Measurements from ENCODE around the gene GRIN2D.

The GRIN2D gene

GRCh38 chr19:48396016-48396823 lies 2.8 kb downstream of the GRIN2D start:
- no peaks in the 10 kb centered on the region for H3K9me3 ChIP-seq (ENCODE audit: control insufficient read depth, low read length)
- no peak overlapping the region for H3K27ac ChIP-seq (ENCODE audit: insufficient read depth, low read length, poor library complexity, severe bottlenecking)
- no peak overlapping the region for H3K4me3 ChIP-seq (ENCODE audit: insufficient read depth, low read depth, low read length, poor library complexity, severe bottlenecking)
- H3K27me3 ChIP-seq (replicated peaks; ENCODE audit: control insufficient read depth, insufficient read depth, low read length, poor library complexity, severe bottlenecking) = peaks cover 29% of the 10 kb centered on the region
- no peaks in the 10 kb centered on the region for H3K36me3 ChIP-seq (ENCODE audit: control insufficient read depth, insufficient read depth, low read length)
- no peak for DNase-seq
- peaks cover 41% of the 10 kb centered on the region for H3K4me1 ChIP-seq (ENCODE audit: control insufficient read depth, insufficient read depth, low read length, poor library complexity, severe bottlenecking)

DNA sequence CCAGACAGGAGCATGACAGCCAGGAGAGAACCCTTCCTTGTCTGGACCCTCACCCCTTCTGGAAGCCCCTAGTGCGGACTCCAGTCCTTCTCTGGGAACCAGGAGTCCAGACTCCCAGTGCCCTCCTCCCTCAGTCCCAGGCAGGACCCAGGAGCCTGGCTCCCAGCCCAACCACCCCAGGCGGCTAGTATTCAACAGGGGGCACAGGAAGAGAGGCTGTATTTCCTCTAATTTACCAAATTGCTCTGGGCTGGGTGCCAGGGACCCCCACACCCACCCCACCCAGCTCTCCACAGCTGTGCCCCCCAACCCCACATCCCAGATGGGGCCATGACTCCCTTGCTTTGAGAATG lies 3.3 kb downstream of the GRIN2D start:
- Histone ChIP-seq H3K9me3 (ENCODE audit: control insufficient read depth, low read length) (no peaks in the 10 kb centered on the region), H3K27ac (ENCODE audit: insufficient read depth, low read length, poor library complexity, severe bottlenecking) (no peak overlapping the region), H3K27me3 (replicated peaks; ENCODE audit: control insufficient read depth, insufficient read depth, low read length, poor library complexity, severe bottlenecking) (peaks cover 29% of the 10 kb centered on the region), H3K4me1 (ENCODE audit: control insufficient read depth, insufficient read depth, low read length, poor library complexity, severe bottlenecking) (peaks cover 37% of the 10 kb centered on the region), H3K4me3 (ENCODE audit: insufficient read depth, low read depth, low read length, poor library complexity, severe bottlenecking) (no peak overlapping the region), H3K36me3 (ENCODE audit: control insufficient read depth, insufficient read depth, low read length) (no peaks in the 10 kb centered on the region)
- no peak for DNase-seq

- DNase-seq = no peak
- Histone ChIP-seq H3K4me1 (ENCODE audit: control insufficient read depth, insufficient read depth, low read length, poor library complexity, severe bottlenecking) (peaks cover 34% of the 10 kb centered on the region), H3K4me3 (ENCODE audit: insufficient read depth, low read depth, low read length, poor library complexity, severe bottlenecking) (peak overlapping the region; percentile 49), H3K36me3 (ENCODE audit: control insufficient read depth, insufficient read depth, low read length) (no peaks in the 10 kb centered on the region), H3K27me3 (replicated peaks; ENCODE audit: control insufficient read depth, insufficient read depth, low read length, poor library complexity, severe bottlenecking) (peaks cover 29% of the 10 kb centered on the region), H3K27ac (ENCODE audit: insufficient read depth, low read length, poor library complexity, severe bottlenecking) (no peak overlapping the region), H3K9me3 (ENCODE audit: control insufficient read depth, low read length) (no peaks in the 10 kb centered on the region)
These were observed 4.0 kb downstream of the GRIN2D start for GRCh38 chr19:48397263-48398101.

DNA sequence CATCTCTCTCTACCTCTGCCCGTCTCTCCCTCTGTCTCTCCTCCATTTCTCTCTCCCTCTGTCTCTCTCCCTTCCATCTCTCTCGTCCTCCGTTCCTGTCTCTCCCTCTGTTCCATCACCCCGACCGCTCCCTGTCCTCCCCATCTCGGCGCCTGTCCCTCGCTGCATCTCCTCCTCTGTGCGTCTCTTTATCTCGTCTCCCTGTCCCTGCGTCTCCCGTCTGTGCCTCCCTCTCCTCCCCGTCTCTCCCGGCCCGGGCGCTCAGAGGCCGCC lies 4.6 kb downstream of the GRIN2D start:
- H3K36me3 ChIP-seq (ENCODE audit: control insufficient read depth, insufficient read depth, low read length) = no peaks in the 10 kb centered on the region
- H3K27me3 ChIP-seq (replicated peaks; ENCODE audit: control insufficient read depth, insufficient read depth, low read length, poor library complexity, severe bottlenecking) = peaks cover 29% of the 10 kb centered on the region
- peaks cover 34% of the 10 kb centered on the region for H3K4me1 ChIP-seq (ENCODE audit: control insufficient read depth, insufficient read depth, low read length, poor library complexity, severe bottlenecking)
- no peak overlapping the region for H3K27ac ChIP-seq (ENCODE audit: insufficient read depth, low read length, poor library complexity, severe bottlenecking)
- H3K9me3 ChIP-seq (ENCODE audit: control insufficient read depth, low read length) = no peaks in the 10 kb centered on the region
- no peak for DNase-seq
- H3K4me3 ChIP-seq (ENCODE audit: insufficient read depth, low read depth, low read length, poor library complexity, severe bottlenecking) = peak overlapping the region; percentile 49

DNA sequence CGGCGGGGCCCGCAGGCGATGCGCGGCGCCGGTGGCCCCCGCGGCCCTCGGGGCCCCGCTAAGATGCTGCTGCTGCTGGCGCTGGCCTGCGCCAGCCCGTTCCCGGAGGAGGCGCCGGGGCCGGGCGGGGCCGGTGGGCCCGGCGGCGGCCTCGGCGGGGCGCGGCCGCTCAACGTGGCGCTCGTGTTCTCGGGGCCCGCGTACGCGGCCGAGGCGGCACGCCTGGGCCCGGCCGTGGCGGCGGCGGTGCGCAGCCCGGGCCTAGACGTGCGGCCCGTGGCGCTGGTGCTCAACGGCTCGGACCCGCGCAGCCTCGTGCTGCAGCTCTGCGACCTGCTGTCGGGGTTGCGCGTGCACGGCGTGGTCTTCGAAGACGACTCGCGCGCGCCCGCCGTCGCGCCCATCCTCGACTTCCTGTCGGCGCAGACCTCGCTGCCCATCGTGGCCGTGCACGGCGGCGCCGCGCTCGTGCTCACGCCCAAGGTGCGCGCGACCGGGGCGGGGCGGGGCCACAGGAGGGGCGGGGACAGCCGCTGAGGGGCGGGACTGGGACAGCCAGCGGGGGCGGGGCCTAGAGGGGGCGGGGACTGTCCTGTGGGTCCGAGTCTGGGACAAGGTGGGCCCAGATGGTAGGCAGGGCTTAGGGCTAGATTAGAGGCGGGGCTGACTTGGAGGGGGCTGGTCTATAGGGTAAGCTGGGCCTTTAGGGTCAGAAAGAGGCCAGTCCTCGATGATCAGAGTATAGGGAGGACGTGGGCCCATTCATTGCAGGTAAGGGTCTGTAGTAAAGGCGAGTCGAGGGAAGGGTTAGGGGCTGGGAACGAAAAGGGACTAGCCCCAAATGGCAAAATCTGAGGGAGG lies 5.1 kb downstream of the GRIN2D start:
- peaks cover 30% of the 10 kb centered on the region for H3K4me1 ChIP-seq (ENCODE audit: control insufficient read depth, insufficient read depth, low read length, poor library complexity, severe bottlenecking)
- H3K36me3 ChIP-seq (ENCODE audit: control insufficient read depth, insufficient read depth, low read length) = no peaks in the 10 kb centered on the region
- H3K27ac ChIP-seq (ENCODE audit: insufficient read depth, low read length, poor library complexity, severe bottlenecking) = no peak overlapping the region
- DNase-seq = peak; percentile 71 to 74 (median 74)
- peaks cover 27% of the 10 kb centered on the region for H3K27me3 ChIP-seq (replicated peaks; ENCODE audit: control insufficient read depth, insufficient read depth, low read length, poor library complexity, severe bottlenecking)
- no peaks in the 10 kb centered on the region for H3K9me3 ChIP-seq (ENCODE audit: control insufficient read depth, low read length)
- H3K4me3 ChIP-seq (ENCODE audit: insufficient read depth, low read depth, low read length, poor library complexity, severe bottlenecking) = peak overlapping the region; percentile 49

DNA sequence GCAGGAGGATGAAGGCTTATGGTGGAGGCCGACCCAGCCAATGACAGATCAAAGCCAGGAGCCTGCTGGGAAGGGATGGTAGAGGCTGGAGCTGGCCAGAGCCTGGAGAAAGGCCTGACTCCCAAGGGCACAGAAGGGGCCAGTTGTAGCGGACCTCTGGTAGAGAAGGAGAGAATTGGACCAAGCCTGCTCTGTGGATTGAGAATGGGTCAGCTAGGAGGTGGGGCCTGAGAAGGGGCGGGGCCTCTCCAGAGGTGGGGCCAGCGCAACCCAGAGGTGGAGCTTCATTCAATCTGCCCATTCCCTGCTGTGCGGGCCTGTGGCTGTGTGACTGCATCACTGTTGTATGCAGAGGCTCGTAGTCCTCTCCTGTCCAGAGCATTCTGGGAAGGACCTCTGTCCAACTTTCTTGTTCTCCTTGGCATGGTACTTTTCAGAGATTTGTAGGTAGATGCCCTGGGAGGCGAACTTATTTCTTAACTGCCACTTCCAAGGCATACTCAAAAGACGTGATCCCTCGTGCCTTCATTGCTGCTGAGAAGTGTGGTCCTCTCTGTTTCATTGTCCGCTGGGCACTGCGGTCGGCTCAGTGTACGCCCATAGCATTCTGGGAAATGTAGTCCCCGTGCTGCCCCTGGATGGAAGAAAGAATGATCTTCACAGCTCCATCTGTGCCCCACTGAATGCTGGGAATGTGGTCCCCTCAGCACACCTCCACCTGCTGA lies 6.7 kb downstream of the GRIN2D start:
- no peak overlapping the region for H3K27ac ChIP-seq (ENCODE audit: insufficient read depth, low read length, poor library complexity, severe bottlenecking)
- no peak overlapping the region for H3K4me3 ChIP-seq (ENCODE audit: insufficient read depth, low read depth, low read length, poor library complexity, severe bottlenecking)
- peaks cover 14% of the 10 kb centered on the region for H3K27me3 ChIP-seq (replicated peaks; ENCODE audit: control insufficient read depth, insufficient read depth, low read length, poor library complexity, severe bottlenecking)
- DNase-seq = peak in 1 of 3 donors; percentile 18
- no peaks in the 10 kb centered on the region for H3K36me3 ChIP-seq (ENCODE audit: control insufficient read depth, insufficient read depth, low read length)
- peaks cover 17% of the 10 kb centered on the region for H3K4me1 ChIP-seq (ENCODE audit: control insufficient read depth, insufficient read depth, low read length, poor library complexity, severe bottlenecking)
- no peaks in the 10 kb centered on the region for H3K9me3 ChIP-seq (ENCODE audit: control insufficient read depth, low read length)

GRCh38 chr19:48401287-48401686 lies 7.8 kb downstream of the GRIN2D start:
- no peak overlapping the region for H3K27ac ChIP-seq (ENCODE audit: insufficient read depth, low read length, poor library complexity, severe bottlenecking)
- H3K9me3 ChIP-seq (ENCODE audit: control insufficient read depth, low read length) = no peaks in the 10 kb centered on the region
- peaks cover 11% of the 10 kb centered on the region for H3K4me1 ChIP-seq (ENCODE audit: control insufficient read depth, insufficient read depth, low read length, poor library complexity, severe bottlenecking)
- peaks cover 3% of the 10 kb centered on the region for H3K27me3 ChIP-seq (replicated peaks; ENCODE audit: control insufficient read depth, insufficient read depth, low read length, poor library complexity, severe bottlenecking)
- H3K36me3 ChIP-seq (ENCODE audit: control insufficient read depth, insufficient read depth, low read length) = no peaks in the 10 kb centered on the region
- H3K4me3 ChIP-seq (ENCODE audit: insufficient read depth, low read depth, low read length, poor library complexity, severe bottlenecking) = no peak overlapping the region
- no peak for DNase-seq

DNA sequence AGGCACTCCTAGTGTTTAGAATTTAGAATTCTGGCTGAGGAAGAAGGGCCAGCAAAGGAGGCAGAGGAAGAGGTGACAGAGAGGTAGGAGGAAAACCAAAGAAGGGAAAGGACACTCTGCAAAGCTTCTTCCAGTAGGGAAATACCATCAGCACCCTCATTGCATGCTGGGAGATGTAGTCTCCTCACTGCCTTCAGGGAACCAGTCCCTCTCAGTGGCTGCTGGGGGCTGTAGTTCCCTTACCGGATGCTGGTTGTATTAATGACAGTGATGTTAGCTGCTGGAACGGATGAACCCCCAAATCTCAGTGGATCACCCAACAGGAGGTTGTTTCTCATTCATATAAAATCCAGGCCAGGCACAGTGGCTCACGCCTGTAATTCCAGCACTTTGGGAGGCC lies 10.1 kb downstream of the GRIN2D start:
- Histone ChIP-seq H3K27ac (ENCODE audit: insufficient read depth, low read length, poor library complexity, severe bottlenecking) (no peak overlapping the region), H3K4me3 (ENCODE audit: insufficient read depth, low read depth, low read length, poor library complexity, severe bottlenecking) (no peak overlapping the region), H3K27me3 (replicated peaks; ENCODE audit: control insufficient read depth, insufficient read depth, low read length, poor library complexity, severe bottlenecking) (no peaks in the 10 kb centered on the region), H3K4me1 (ENCODE audit: control insufficient read depth, insufficient read depth, low read length, poor library complexity, severe bottlenecking) (no peaks in the 10 kb centered on the region), H3K36me3 (ENCODE audit: control insufficient read depth, insufficient read depth, low read length) (no peaks in the 10 kb centered on the region), H3K9me3 (ENCODE audit: control insufficient read depth, low read length) (no peaks in the 10 kb centered on the region)
- DNase-seq = no peak

GRCh38 chr19:48405010-48405659 lies 11.7 kb downstream of the GRIN2D start:
- no peak overlapping the region for H3K4me3 ChIP-seq (ENCODE audit: insufficient read depth, low read depth, low read length, poor library complexity, severe bottlenecking)
- no peaks in the 10 kb centered on the region for H3K9me3 ChIP-seq (ENCODE audit: control insufficient read depth, low read length)
- DNase-seq = no peak
- H3K36me3 ChIP-seq (ENCODE audit: control insufficient read depth, insufficient read depth, low read length) = no peaks in the 10 kb centered on the region
- no peaks in the 10 kb centered on the region for H3K4me1 ChIP-seq (ENCODE audit: control insufficient read depth, insufficient read depth, low read length, poor library complexity, severe bottlenecking)
- H3K27me3 ChIP-seq (replicated peaks; ENCODE audit: control insufficient read depth, insufficient read depth, low read length, poor library complexity, severe bottlenecking) = no peaks in the 10 kb centered on the region
- no peak overlapping the region for H3K27ac ChIP-seq (ENCODE audit: insufficient read depth, low read length, poor library complexity, severe bottlenecking)

All from effector memory CD4-positive, alpha-beta T cell (primary cell).